Measurements from ENCODE around the gene JUND. TPM values are rescaled to one million over a fixed set of nuclear protein-coding genes. Genes with fewer than 3 reads are reported as not detected.

JUND gene
- total and polyA plus RNA-seq, 3 donors from 2014 or later: 96.4 to 654 (median 615) TPM

DNA sequence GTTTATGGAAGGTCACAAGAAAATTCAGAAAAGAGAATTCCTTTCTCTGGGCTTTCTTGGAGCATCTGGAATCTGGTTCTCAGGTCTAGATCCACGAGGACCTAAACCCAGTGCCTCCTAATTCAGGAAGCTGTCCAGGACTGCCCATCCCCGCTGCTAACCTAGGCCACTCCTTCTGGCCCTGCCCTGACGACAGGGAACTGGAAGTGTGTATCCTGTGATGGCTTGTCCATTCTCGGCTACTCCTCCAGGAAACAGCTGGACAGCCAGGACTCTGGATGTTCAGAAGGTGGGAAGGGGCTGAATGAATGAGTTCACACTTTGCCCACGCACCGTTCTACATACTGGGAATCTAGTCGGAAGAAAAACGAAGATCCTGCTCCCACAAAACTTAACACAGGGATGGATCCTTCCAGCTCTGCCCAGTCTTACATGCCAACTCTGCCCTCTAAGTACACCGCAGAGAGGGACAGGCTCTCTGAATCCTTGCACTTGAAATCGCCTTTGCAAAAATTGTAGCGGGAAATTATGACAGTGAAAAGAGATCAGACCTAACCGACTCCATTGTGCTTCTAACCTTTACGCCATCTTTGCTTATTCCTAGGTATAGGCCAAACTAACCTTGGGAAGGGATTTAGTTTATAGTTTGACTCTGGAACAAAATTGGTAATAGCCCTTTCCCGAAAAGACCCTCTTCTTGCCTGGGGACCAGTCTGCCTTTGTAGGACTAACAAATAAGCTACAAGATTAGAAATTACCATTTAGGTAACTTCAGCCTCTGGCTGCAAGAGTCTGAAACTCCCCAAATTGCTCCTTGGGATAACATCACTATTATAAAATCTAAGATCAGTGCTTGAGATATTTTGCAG is 39.7 kb upstream of the JUND start:
- no peak overlapping the region for H3K4me3 ChIP-seq
- H3K27ac ChIP-seq: no peak overlapping the region
- no peak for DNase-seq
- TF ChIP-seq, protein P1, sequence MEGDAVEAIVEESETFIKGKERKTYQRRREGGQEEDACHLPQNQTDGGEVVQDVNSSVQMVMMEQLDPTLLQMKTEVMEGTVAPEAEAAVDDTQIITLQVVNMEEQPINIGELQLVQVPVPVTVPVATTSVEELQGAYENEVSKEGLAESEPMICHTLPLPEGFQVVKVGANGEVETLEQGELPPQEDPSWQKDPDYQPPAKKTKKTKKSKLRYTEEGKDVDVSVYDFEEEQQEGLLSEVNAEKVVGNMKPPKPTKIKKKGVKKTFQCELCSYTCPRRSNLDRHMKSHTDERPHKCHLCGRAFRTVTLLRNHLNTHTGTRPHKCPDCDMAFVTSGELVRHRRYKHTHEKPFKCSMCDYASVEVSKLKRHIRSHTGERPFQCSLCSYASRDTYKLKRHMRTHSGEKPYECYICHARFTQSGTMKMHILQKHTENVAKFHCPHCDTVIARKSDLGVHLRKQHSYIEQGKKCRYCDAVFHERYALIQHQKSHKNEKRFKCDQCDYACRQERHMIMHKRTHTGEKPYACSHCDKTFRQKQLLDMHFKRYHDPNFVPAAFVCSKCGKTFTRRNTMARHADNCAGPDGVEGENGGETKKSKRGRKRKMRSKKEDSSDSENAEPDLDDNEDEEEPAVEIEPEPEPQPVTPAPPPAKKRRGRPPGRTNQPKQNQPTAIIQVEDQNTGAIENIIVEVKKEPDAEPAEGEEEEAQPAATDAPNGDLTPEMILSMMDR (IDR thresholded peaks at IDR 0.05): no peak
- no peak for TF ChIP-seq POLR2A (IDR thresholded peaks at IDR 0.05)
- H3K4me1 ChIP-seq: peaks cover 24% of the 10 kb centered on the region
- H3K27me3 ChIP-seq: no peaks in the 10 kb centered on the region
- H3K9me3 ChIP-seq: no peaks in the 10 kb centered on the region
- intact Hi-C loops (cut with DNase I; ENCODE audit: low total_unique reads): loop anchor here (5.0 kb wide), 1 partner anchor 44 kb away; no protein-coding TSS in a partner anchor
- 64 to 84% methylated on average over 14 of the region's 14 CpGs for WGBS, 2 donors
- H3K36me3 ChIP-seq (ENCODE audit: low read depth, missing control alignments): no peaks in the 10 kb centered on the region

- 78 to 93% methylated on average over 6 to 7 of the region's 7 CpGs for WGBS, 2 donors
- Histone ChIP-seq H3K36me3 (ENCODE audit: low read depth, missing control alignments) (no peaks in the 10 kb centered on the region), H3K27me3 (no peaks in the 10 kb centered on the region), H3K4me1 (peaks cover 24% of the 10 kb centered on the region), H3K9me3 (no peaks in the 10 kb centered on the region), H3K27ac (no peak overlapping the region), H3K4me3 (no peak overlapping the region)
- TF ChIP-seq POLR2A (IDR thresholded peaks at IDR 0.05): no peak
- TF ChIP-seq, protein P1 (IDR thresholded peaks at IDR 0.05): no peak
- no peak for DNase-seq
- intact Hi-C loops (cut with DNase I; ENCODE audit: low total_unique reads): loop anchor here (5.0 kb wide), 1 partner anchor 42 kb away; no protein-coding TSS in a partner anchor
These were observed 38.2 kb upstream of the JUND start for GRCh38 chr19:18319591-18320135.

GRCh38 chr19:18317961-18318800 is 36.8 kb upstream of the JUND start:
- intact Hi-C loops (cut with DNase I; ENCODE audit: low total_unique reads): no loop called here
- H3K27ac ChIP-seq: peak overlapping the region in 1 of 2 donors; percentile 56
- H3K4me3 ChIP-seq: no peak overlapping the region
- DNase-seq: no peak
- H3K4me1 ChIP-seq: peaks cover 18% of the 10 kb centered on the region
- no peak for TF ChIP-seq POLR2A (IDR thresholded peaks at IDR 0.05)
- TF ChIP-seq, protein P1 (IDR thresholded peaks at IDR 0.05): no peak
- no peaks in the 10 kb centered on the region for H3K9me3 ChIP-seq
- no peaks in the 10 kb centered on the region for H3K27me3 ChIP-seq
- 50 to 80% methylated on average over 11 to 18 of the region's 18 CpGs for WGBS, 2 donors
- no peaks in the 10 kb centered on the region for H3K36me3 ChIP-seq (ENCODE audit: low read depth, missing control alignments)

DNA sequence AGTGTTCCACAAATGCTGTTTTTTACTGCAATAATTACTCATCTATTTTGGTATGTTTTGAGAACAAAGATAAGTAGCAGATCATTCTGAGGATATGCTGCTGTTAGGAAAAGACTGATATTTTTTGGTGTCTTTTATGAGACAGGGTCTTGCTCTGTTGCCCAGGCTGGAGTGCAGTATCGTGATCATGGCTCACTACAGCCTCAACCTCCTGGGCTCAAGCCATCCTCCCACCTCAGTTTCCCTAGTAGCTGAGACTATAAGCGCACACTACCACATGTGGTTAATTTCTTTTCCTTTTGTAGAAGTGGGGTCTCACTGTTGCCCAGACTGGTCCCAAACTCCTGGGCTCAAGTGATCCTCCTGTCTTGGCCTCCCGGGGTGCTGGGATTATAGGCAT is 32.0 kb upstream of the JUND start:
- Histone ChIP-seq H3K4me3 (no peak overlapping the region), H3K9me3 (no peaks in the 10 kb centered on the region), H3K27ac (no peak overlapping the region), H3K27me3 (no peaks in the 10 kb centered on the region), H3K36me3 (ENCODE audit: low read depth, missing control alignments) (no peaks in the 10 kb centered on the region), H3K4me1 (peaks cover 1% of the 10 kb centered on the region)
- intact Hi-C loops (cut with DNase I; ENCODE audit: low total_unique reads): no loop called here
- WGBS, 2 donors: 97% methylated on average over 3 of the region's 3 CpGs
- no peak for TF ChIP-seq POLR2A (IDR thresholded peaks at IDR 0.05)
- DNase-seq: no peak

DNA sequence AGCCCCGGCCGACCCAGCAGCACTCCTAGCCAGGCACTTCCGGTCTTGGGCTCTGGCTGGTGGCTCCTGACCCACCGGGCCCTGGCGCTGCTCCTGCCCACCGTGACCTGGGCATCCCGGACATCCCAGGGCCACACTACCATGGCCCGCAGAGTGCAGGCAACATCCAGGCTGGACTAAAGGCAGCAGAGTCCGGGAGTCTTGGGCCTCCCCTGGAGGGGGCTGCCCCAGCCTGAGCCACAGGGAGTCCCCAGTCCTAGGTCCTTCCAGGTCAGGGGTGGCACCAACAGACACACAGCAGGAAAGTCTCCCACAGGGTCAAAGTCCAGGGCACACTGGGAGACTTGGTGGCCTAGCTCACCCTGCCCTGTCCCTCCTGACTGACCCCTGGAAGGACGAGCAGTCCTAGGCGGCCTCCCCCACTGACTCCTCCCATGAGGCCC is 30.7 kb upstream of the JUND start:
- 68 to 85% methylated on average over 3 to 11 of the region's 11 CpGs for WGBS, 2 donors
- no peak overlapping the region for H3K4me3 ChIP-seq
- no peaks in the 10 kb centered on the region for H3K36me3 ChIP-seq (ENCODE audit: low read depth, missing control alignments)
- DNase-seq: no peak
- no peaks in the 10 kb centered on the region for H3K27me3 ChIP-seq
- peaks cover 9% of the 10 kb centered on the region for H3K4me1 ChIP-seq
- intact Hi-C loops (cut with DNase I; ENCODE audit: low total_unique reads): no loop called here
- TF ChIP-seq, protein P1 (IDR thresholded peaks at IDR 0.05): no peak
- no peak for TF ChIP-seq POLR2A (IDR thresholded peaks at IDR 0.05)
- H3K27ac ChIP-seq: no peak overlapping the region
- no peaks in the 10 kb centered on the region for H3K9me3 ChIP-seq
